OCI-LY1 (cell line): ENCODE measurements around the gene CNTNAP2.

ENCODE experiments used
- H2AFZ ChIP-seq: fragments of 200-600 bp; sonication (generic), shearing (Covaris generic); 2 replicates; pipeline ENCODE4 v1.6.0; 2014; ENCODE audit warnings: antibody characterized with exemption, mild to moderate bottlenecking, low read length
- H3F3A ChIP-seq: fragments of 200-600 bp; sonication (generic), shearing (Covaris generic); 2 replicates; pipeline ENCODE4 v1.6.0; 2014; ENCODE audit warnings: mild to moderate bottlenecking, antibody characterized with exemption, low read length, moderate library complexity; ENCODE audit not compliant: insufficient read depth
- H3K27ac ChIP-seq: fragments of 200-600 bp; sonication (generic); 2 replicates; pipeline ENCODE4 v1.5.1; 2014; ENCODE audit warnings: low read length, mixed run types, mild to moderate bottlenecking, low read depth; ENCODE audit not compliant: poor library complexity, severe bottlenecking
- H3K27me3 ChIP-seq: fragments of 200-600 bp; sonication (generic); 2 replicates; pipeline ENCODE4 v1.6.0; 2014; ENCODE audit warnings: antibody characterized with exemption, mild to moderate bottlenecking, low read length, moderate library complexity; ENCODE audit not compliant: insufficient read depth
- H3K36me3 ChIP-seq: fragments of 200-600 bp; sonication (generic); 2 replicates; pipeline ENCODE4 v1.6.1; 2014; ENCODE audit warnings: mild to moderate bottlenecking, antibody characterized with exemption, low read length, moderate library complexity, mixed read lengths; ENCODE audit not compliant: insufficient read depth
- H3K4me1 ChIP-seq: fragments of 200-600 bp; sonication (generic); 2 replicates; pipeline ENCODE4 v1.5.1; 2014; ENCODE audit warnings: mild to moderate bottlenecking, low read length, moderate library complexity; ENCODE audit not compliant: insufficient read depth, severe bottlenecking
- H3K4me2 ChIP-seq: fragments of 200-600 bp; sonication (generic), shearing (Covaris generic); 2 replicates; pipeline ENCODE4 v1.6.1; 2014; ENCODE audit warnings: low read length
- H3K4me3 ChIP-seq: fragments of 200-600 bp; sonication (generic); 2 replicates; pipeline ENCODE4 v1.5.1; 2014; ENCODE audit warnings: low read length, low read depth, mild to moderate bottlenecking, mixed read lengths; ENCODE audit not compliant: poor library complexity, severe bottlenecking
- H3K79me2 ChIP-seq: fragments of 200-600 bp; shearing (Covaris generic); 2 replicates; pipeline ENCODE4 v1.6.1; 2016; ENCODE audit warnings: mixed run types, low read length, mixed read lengths; ENCODE audit not compliant: insufficient read depth
- H3K9ac ChIP-seq: fragments of 200-600 bp; sonication (generic), shearing (Covaris generic); 2 replicates; pipeline ENCODE4 v1.6.1; 2014; ENCODE audit warnings: mild to moderate bottlenecking, low read length, mixed read lengths
- H3K9me2 ChIP-seq: fragments of 200-600 bp; sonication (generic), shearing (Covaris generic); 2 replicates; pipeline ENCODE4 v1.6.1; 2014; ENCODE audit warnings: low read depth, mild to moderate bottlenecking, low read length, mixed read lengths
- H3K9me3 ChIP-seq: fragments of 200-600 bp; shearing (Covaris generic); 2 replicates; pipeline ENCODE4 v1.6.1; 2014; ENCODE audit warnings: low read length, mixed read lengths
- H4K20me1 ChIP-seq: fragments of 200-600 bp; sonication (generic), shearing (Covaris generic); 2 replicates; pipeline ENCODE4 v1.6.0; 2016; ENCODE audit warnings: mild to moderate bottlenecking, low read length; ENCODE audit not compliant: insufficient read depth
- CTCF ChIP-seq: fragments of 200-600 bp; sonication (generic), shearing (Covaris generic); IDR thresholded peaks from 2 replicates; pipeline ENCODE4 v1.5.1; 2017; ENCODE audit warnings: mild to moderate bottlenecking, antibody characterized with exemption, low read length, moderate library complexity, mixed read lengths
- EZH2 ChIP-seq: fragments of 200-600 bp; sonication (generic), shearing (Covaris generic); IDR thresholded peaks from 2 replicates; pipeline ENCODE4 v1.8.0; 2017; ENCODE audit warnings: borderline replicate concordance, mixed run types, mild to moderate bottlenecking, antibody characterized with exemption, low read length, moderate library complexity, mixed read lengths

Gene CNTNAP2

GRCh38 chr7:147079083-147079482 lies 962.5 kb downstream of the CNTNAP2 start:
- Histone ChIP-seq H3K9ac (no peak overlapping the region), H3K27ac (no peak overlapping the region), H3F3A (no peaks in the 10 kb centered on the region), H3K36me3 (no peaks in the 10 kb centered on the region), H3K9me2 (no peaks in the 10 kb centered on the region), H3K4me1 (peaks cover 14% of the 10 kb centered on the region), H3K9me3 (0 out of 2 replicates have a peak, but pooled peaks cover 4% of the 10 kb centered on the region), H4K20me1 (no peaks in the 10 kb centered on the region), H3K79me2 (no peaks in the 10 kb centered on the region), H3K4me2 (no peak overlapping the region), H3K4me3 (no peak overlapping the region), H2AFZ (no peak overlapping the region), H3K27me3 (no peaks in the 10 kb centered on the region)
- TF ChIP-seq EZH2 (no peak), CTCF (peak; percentile 60)

GRCh38 chr7:147079921-147080420 lies 963.4 kb downstream of the CNTNAP2 start:
- Histone ChIP-seq H3K4me3 (no peak overlapping the region), H3K9me2 (no peaks in the 10 kb centered on the region), H3K9me3 (0 out of 2 replicates have a peak, but pooled peaks cover 4% of the 10 kb centered on the region), H2AFZ (no peak overlapping the region), H3K4me1 (peaks cover 14% of the 10 kb centered on the region), H3K36me3 (no peaks in the 10 kb centered on the region), H3K4me2 (no peak overlapping the region), H3K27ac (no peak overlapping the region), H3K27me3 (no peaks in the 10 kb centered on the region), H3K79me2 (no peaks in the 10 kb centered on the region), H3K9ac (no peak overlapping the region), H4K20me1 (no peaks in the 10 kb centered on the region), H3F3A (no peaks in the 10 kb centered on the region)
- TF ChIP-seq EZH2 (no peak), CTCF (no peak)

- TF ChIP-seq EZH2 = no peak
- TF ChIP-seq CTCF = no peak
- Histone ChIP-seq H3K9me2 (no peaks in the 10 kb centered on the region), H3K9me3 (0 out of 2 replicates have a peak, but pooled peaks cover 4% of the 10 kb centered on the region), H3K4me3 (no peak overlapping the region), H3K4me1 (peaks cover 23% of the 10 kb centered on the region), H3K9ac (no peak overlapping the region), H2AFZ (no peak overlapping the region), H3K27ac (no peak overlapping the region), H3K4me2 (no peak overlapping the region), H3K27me3 (no peaks in the 10 kb centered on the region), H3F3A (no peaks in the 10 kb centered on the region), H4K20me1 (no peaks in the 10 kb centered on the region), H3K79me2 (no peaks in the 10 kb centered on the region), H3K36me3 (no peaks in the 10 kb centered on the region)
Measured at GRCh38 chr7:147081117-147081516, 964.5 kb downstream of the CNTNAP2 start.
